Measurements from ENCODE around the gene ELAVL4. TPM values are rescaled to one million over a fixed set of nuclear protein-coding genes. Genes with fewer than 3 reads are reported as not detected.

Gene ELAVL4
- total RNA-seq, 3 donors from 2014 or later = 0.52 to 8.3 (median 0.82) TPM

DNA sequence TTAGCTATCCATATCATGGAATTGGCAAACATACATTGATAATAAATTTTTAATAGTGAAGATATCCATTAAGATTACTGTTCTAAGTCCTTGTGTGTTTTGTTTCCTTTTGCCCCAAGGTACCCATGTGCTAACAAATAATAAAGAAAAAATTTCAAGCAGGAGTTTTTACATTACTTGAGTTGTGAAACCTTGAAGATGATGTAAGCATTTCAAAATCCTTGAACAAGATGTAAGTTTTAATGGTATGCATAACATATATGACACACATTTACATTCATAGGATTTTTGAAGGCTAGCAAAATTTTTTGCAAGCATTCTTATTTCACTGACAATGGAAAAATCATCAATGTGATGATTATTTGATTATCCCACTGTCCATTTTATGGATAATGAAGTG is 10.9 kb upstream of the ELAVL4 start:
- Histone ChIP-seq H3K4me3 (no peak overlapping the region), H3K9me3 (no peaks in the 10 kb centered on the region), H3K36me3 (ENCODE audit: low read depth) (no peaks in the 10 kb centered on the region), H3K4me1 (ENCODE audit: low read depth) (no peaks in the 10 kb centered on the region)
- intact Hi-C loops (cut with DNase I, micrococcal nuclease) = no loop called here
- ATAC-seq (no peak), DNase-seq (no peak)
- TF ChIP-seq CTCF (IDR thresholded peaks at IDR 0.05) = no peak

DNA sequence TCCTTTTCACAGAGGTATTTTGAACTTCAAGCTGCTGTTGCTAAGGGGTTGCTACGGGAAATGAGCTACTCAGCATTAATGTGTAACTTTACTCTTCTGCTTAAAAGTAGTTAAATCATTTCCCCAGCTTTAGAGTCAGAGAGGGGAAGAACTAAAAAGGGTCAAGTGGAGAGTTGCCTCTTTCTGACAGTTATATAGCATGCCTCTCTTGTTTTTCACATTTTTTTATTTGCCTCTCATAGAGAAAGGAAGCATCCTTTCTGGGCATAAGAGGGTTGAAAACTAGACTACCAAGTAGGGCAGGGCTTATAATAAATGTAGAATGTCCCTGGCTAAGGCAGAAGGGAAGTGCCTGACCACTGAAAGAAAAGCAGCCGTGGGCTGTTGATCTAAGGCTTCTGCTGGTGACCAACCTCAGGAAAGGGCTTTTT is 10.1 kb upstream of the ELAVL4 start:
- no peaks in the 10 kb centered on the region for H3K4me1 ChIP-seq (ENCODE audit: low read depth)
- DNase-seq (no peak), ATAC-seq (no peak)
- H3K36me3 ChIP-seq (ENCODE audit: low read depth) = no peaks in the 10 kb centered on the region
- intact Hi-C loops (cut with DNase I, micrococcal nuclease) = no loop called here
- no peak overlapping the region for H3K4me3 ChIP-seq
- TF ChIP-seq CTCF (IDR thresholded peaks at IDR 0.05) = no peak
- no peaks in the 10 kb centered on the region for H3K9me3 ChIP-seq

DNA sequence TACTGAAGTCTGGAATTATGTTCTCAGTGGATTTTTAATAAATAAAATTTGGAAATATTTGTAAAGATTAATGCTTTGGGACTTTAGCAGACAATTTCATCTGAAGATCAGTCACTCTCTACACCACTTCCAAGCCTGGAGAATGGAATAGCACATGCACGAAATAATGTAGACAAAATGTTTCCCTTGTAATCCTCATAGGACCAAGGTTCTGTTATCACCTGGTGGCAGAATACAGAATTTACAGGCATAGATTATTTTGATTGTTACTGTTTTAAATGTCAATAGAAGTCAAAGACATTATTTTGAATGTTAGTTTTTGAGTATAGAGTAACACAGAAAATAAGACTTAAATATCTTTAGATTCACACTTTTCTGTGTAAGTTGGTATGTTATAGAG is 9.1 kb upstream of the ELAVL4 start:
- ATAC-seq = no peak
- Histone ChIP-seq H3K4me3 (no peak overlapping the region), H3K4me1 (ENCODE audit: low read depth) (no peaks in the 10 kb centered on the region), H3K9me3 (no peaks in the 10 kb centered on the region), H3K36me3 (ENCODE audit: low read depth) (no peaks in the 10 kb centered on the region)
- DNase-seq = no peak
- intact Hi-C loops (cut with DNase I, micrococcal nuclease) = no loop called here
- TF ChIP-seq CTCF (IDR thresholded peaks at IDR 0.05) = no peak

GRCh38 chr1:50103615-50104081 is 5.1 kb upstream of the ELAVL4 start:
- no peak for TF ChIP-seq CTCF (IDR thresholded peaks at IDR 0.05)
- Histone ChIP-seq H3K4me1 (ENCODE audit: low read depth) (no peaks in the 10 kb centered on the region), H3K4me3 (no peak overlapping the region), H3K9me3 (no peaks in the 10 kb centered on the region), H3K36me3 (ENCODE audit: low read depth) (no peaks in the 10 kb centered on the region)
- ATAC-seq (no peak), DNase-seq (no peak)
- intact Hi-C loops (cut with DNase I, micrococcal nuclease) = no loop called here

DNA sequence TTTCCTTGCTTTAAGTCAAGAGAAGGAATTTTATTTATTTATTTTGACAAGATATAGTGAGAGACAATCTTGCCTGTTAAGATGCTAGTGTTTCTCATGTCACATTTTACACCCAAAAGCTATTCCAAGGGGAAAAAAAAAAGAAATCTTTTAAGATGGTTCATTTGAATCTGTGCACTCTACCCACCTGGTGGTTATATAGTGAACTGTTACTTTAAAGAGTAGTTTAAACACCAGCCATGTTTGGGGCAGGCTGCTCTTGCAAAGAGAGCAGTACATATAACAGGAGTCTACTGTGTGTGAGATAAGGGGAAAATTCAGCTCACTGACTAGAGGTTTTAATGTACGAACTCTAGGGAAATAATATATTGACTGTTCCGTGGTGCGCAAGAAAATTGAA is 3.3 kb upstream of the ELAVL4 start:
- DNase-seq (no peak), ATAC-seq (no peak)
- intact Hi-C loops (cut with DNase I, micrococcal nuclease) = no loop called here
- no peak for TF ChIP-seq CTCF (IDR thresholded peaks at IDR 0.05)
- no peaks in the 10 kb centered on the region for H3K9me3 ChIP-seq
- H3K4me3 ChIP-seq = no peak overlapping the region
- H3K4me1 ChIP-seq (ENCODE audit: low read depth) = no peaks in the 10 kb centered on the region
- no peaks in the 10 kb centered on the region for H3K36me3 ChIP-seq (ENCODE audit: low read depth)

Data from mucosa of descending colon (tissue), 3 donors.